Fibroblast of mammary gland (primary cell): ENCODE measurements around the gene PTPRA.
"Not testable (repeated sequence)": the region's sequence is repeated elsewhere in the genome, so short reads cannot be mapped to it uniquely, and the experiment has no call there.

Experiments used
- DNase-seq: peaks from one replicate; pipeline ENCODE4 v3.0.0-alpha.2; 2010; ENCODE audit warnings: low read depth
- H3K4me3 ChIP-seq: 2 replicates; pipeline ENCODE4 v1.5.1; 2011; ENCODE audit warnings: low read depth, mild to moderate bottlenecking, low read length, moderate library complexity; ENCODE audit not compliant: control insufficient read depth
- TF ChIP-seq, protein P1 (sequence below): conservative IDR thresholded peaks from 2 replicates; pipeline ENCODE4 v1.5.1; 2011; ENCODE audit warnings: low read depth, low read length, inconsistent platforms; ENCODE audit not compliant: control insufficient read depth, insufficient read depth

PTPRA gene

GRCh38 chr20:2873010-2873746, at the start of gene PTPRA:
TSS of gene PTPRA (plus strand) at chr20:2873481. CDS start at chr20:2964278, 90,797 bp downstream.
- H3K4me3 ChIP-seq, result peak within 1 kb of the TSS; percentile 76
- peak; percentile 90 for DNase-seq
- TF ChIP-seq, protein P1, sequence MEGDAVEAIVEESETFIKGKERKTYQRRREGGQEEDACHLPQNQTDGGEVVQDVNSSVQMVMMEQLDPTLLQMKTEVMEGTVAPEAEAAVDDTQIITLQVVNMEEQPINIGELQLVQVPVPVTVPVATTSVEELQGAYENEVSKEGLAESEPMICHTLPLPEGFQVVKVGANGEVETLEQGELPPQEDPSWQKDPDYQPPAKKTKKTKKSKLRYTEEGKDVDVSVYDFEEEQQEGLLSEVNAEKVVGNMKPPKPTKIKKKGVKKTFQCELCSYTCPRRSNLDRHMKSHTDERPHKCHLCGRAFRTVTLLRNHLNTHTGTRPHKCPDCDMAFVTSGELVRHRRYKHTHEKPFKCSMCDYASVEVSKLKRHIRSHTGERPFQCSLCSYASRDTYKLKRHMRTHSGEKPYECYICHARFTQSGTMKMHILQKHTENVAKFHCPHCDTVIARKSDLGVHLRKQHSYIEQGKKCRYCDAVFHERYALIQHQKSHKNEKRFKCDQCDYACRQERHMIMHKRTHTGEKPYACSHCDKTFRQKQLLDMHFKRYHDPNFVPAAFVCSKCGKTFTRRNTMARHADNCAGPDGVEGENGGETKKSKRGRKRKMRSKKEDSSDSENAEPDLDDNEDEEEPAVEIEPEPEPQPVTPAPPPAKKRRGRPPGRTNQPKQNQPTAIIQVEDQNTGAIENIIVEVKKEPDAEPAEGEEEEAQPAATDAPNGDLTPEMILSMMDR, result no peak

GRCh38 chr20:2825761-2826160, 47.5 kb upstream of the PTPRA start:
- DNase-seq, result no peak
- TF ChIP-seq, protein P1, result no peak
- H3K4me3 ChIP-seq, result no peak overlapping the region

DNA sequence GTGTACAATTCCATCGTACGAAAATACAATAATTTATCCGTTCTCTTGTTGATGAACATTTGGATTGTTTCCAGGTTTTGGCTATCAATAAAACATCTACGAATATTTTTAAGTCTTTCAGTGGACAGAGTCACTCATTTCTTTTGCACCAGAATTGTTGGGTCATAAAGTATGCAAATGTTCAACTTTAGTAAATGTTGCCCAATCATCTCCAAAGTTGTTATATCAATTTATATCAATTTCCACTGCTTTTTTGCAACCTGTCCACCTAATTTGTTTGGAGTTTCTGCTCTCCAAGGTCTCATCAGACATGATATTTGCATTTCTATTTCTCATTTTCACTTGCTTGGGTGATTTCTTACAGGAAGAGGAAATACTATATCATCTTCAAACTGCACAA, 46.6 kb upstream of the PTPRA start:
- TF ChIP-seq, protein P1, result no peak
- H3K4me3 ChIP-seq, result no peak overlapping the region
- DNase-seq, result no peak

GRCh38 chr20:2829376-2829775, 43.9 kb upstream of the PTPRA start:
- no peak for DNase-seq
- H3K4me3 ChIP-seq, result no peak overlapping the region
- TF ChIP-seq, protein P1, result no peak

GRCh38 chr20:2831206-2831605, 42.1 kb upstream of the PTPRA start:
- not testable (repeated sequence) for DNase-seq, H3K4me3 ChIP-seq

DNA sequence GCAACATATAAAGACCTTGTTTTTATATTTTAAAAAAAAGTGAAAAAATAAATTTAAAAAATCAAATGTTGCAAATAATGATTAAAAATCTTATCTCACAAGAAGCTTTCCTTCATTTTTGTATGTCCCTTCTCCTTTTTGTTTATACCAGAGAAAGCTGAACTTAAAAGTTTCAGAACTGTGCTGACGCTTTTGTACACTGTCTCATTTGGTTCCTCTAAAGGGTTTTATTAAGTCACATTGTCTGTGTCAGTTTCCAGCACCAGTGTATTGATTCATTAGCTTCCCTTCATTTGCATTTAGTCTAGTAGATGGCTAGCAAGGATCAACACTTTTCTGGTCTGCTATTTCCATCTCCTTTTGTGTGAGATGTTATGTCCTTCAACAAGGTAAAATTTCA, 39.5 kb upstream of the PTPRA start:
- TF ChIP-seq, protein P1, result no peak
- H3K4me3 ChIP-seq, result no peak overlapping the region
- no peak for DNase-seq

DNA sequence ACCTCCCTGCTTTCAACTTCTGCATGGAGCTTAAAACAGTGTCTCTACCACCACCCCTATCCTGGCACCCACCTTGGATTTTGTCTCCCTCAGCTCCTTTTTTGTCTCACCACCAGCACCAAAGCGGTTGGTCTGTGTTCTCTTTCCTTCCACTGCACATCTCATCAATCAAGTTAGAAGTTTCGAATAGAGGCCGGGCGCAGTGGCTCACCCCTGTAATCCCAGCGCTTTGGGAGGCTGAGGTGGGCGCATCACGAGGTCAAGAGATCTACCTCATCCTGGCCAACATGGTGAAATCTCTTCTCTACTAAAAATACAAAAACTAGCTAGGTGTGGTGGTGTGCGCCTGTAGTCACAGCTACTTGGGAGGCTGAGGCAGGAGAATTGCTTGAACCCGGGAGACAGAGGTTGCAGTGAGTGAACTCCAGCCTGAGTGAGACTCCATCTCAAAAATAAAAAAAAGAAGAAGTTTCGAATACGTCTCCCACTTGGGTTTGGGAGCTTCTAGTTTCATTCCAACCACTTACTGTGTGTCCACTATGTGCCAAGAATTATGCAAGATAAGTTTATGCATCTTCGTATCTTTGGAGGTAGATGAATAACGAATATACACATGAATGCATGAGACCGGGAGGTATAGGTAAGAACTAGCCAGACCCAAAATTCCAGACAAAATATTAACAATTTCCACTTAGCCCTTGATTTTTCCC, 38.7 kb upstream of the PTPRA start:
- H3K4me3 ChIP-seq, result no peak overlapping the region
- TF ChIP-seq, protein P1, result no peak
- DNase-seq, result no peak
